ENCODE results near the gene PTCD1. TPM values are rescaled to one million over a fixed set of nuclear protein-coding genes. Genes with fewer than 3 reads are reported as not detected.

The PTCD1 gene
- total RNA-seq (2014; rRNA removed; shearing (Covaris generic)) (5.2 and 13.7 TPM in 2 replicates), polyA plus RNA-seq (2016; fragmentation: Nextera tagmentation; extraction: Ambion mirVana) (2.6 and 2.8 TPM in 2 replicates)

- Histone ChIP-seq H3K9me2 (ENCODE audit: insufficient read depth) (no peaks in the 10 kb centered on the region), H3K4me2 (ENCODE audit: unreplicated experiment) (peak within 1 kb of the TSS; percentile 88), H3K36me3 (ENCODE audit: low read depth) (0 out of 2 replicates have a peak, but pooled peaks cover 6% of the 10 kb centered on the region), H3F3A (ENCODE audit: insufficient read depth) (no peaks in the 10 kb centered on the region), H3K9me3 (ENCODE audit: low read depth) (no peaks in the 10 kb centered on the region), H2AFZ (peak within 1 kb of the TSS; percentile 99), H3K4me1 (ENCODE audit: insufficient read depth) (peaks cover 6% of the 10 kb centered on the region; the same call in 1 of the 2 replicates), H3K4me3 (peak within 1 kb of the TSS; percentile 100), H3K27me3 (replicated peaks; ENCODE audit: insufficient read depth) (no peaks in the 10 kb centered on the region), H3K79me2 (ENCODE audit: insufficient read depth) (peaks cover 67% of the 10 kb centered on the region), H3K27ac (peak within 1 kb of the TSS; percentile 65), H4K20me1 (ENCODE audit: insufficient read depth) (no peaks in the 10 kb centered on the region), H3K9ac (peak within 1 kb of the TSS; percentile 92)
- peak; percentile 99 for DNase-seq
- in situ Hi-C loops (cut with MboI): no loop called here
- 1 to 2% methylated on average over 54 to 76 of the region's 89 CpGs for WGBS, 2 experiments (ENCODE audit: low coverage in 1 of 2, low lambda C conversion rate in 2 of 2, missing lambda C conversion rate in 2 of 2)
- TF ChIP-seq EZH2phosphoT487 (IDR thresholded peaks at IDR 0.05; ENCODE audit: insufficient read depth, low read depth) (no peak), EZH2 (IDR thresholded peaks at IDR 0.05; ENCODE audit: insufficient read depth, poor library complexity, severe bottlenecking) (no peak)
Measured at GRCh38 chr7:99438573-99439480, at the start of gene PTCD1, which contains the start of gene CPSF4. Gene PTCD1 (minus strand): TSS chr7:99438798. CDS start chr7:99435242, 3,556 bp downstream. Gene CPSF4 (plus strand): TSS chr7:99438943. CDS start chr7:99439083, 140 bp downstream.

GRCh38 chr7:99485094-99485493 lies 46.5 kb upstream of the PTCD1 start:
- H3K36me3 ChIP-seq (ENCODE audit: low read depth): 0 out of 2 replicates have a peak, but pooled peaks cover 9% of the 10 kb centered on the region
- H3K79me2 ChIP-seq (ENCODE audit: insufficient read depth): peaks cover 23% of the 10 kb centered on the region
- TF ChIP-seq EZH2 (IDR thresholded peaks at IDR 0.05; ENCODE audit: insufficient read depth, poor library complexity, severe bottlenecking) (no peak), EZH2phosphoT487 (IDR thresholded peaks at IDR 0.05; ENCODE audit: insufficient read depth, low read depth) (no peak)
- no peak overlapping the region for H2AFZ ChIP-seq
- no peaks in the 10 kb centered on the region for H4K20me1 ChIP-seq (ENCODE audit: insufficient read depth)
- no peak overlapping the region for H3K4me2 ChIP-seq (ENCODE audit: unreplicated experiment)
- no peaks in the 10 kb centered on the region for H3K9me3 ChIP-seq (ENCODE audit: low read depth)
- no peaks in the 10 kb centered on the region for H3K4me1 ChIP-seq (ENCODE audit: insufficient read depth)
- 89 to 94% methylated on average over 5 of the region's 5 CpGs for WGBS, 2 experiments (ENCODE audit: low coverage in 1 of 2, low lambda C conversion rate in 2 of 2, missing lambda C conversion rate in 2 of 2)
- no peak overlapping the region for H3K4me3 ChIP-seq
- H3K27me3 ChIP-seq (replicated peaks; ENCODE audit: insufficient read depth): no peaks in the 10 kb centered on the region
- peaks cover 4% of the 10 kb centered on the region; the same call in 1 of the 2 replicates for H3F3A ChIP-seq (ENCODE audit: insufficient read depth)
- in situ Hi-C loops (cut with MboI): no loop called here
- no peak for DNase-seq
- H3K9ac ChIP-seq: no peak overlapping the region
- no peaks in the 10 kb centered on the region for H3K9me2 ChIP-seq (ENCODE audit: insufficient read depth)
- no peak overlapping the region for H3K27ac ChIP-seq

GRCh38 chr7:99478464-99479440 lies 40.2 kb upstream of the PTCD1 start:
- Histone ChIP-seq H4K20me1 (ENCODE audit: insufficient read depth) (no peaks in the 10 kb centered on the region), H3K27ac (peak overlapping the region; percentile 24; the same call in 1 of the 2 replicates), H3K9me2 (ENCODE audit: insufficient read depth) (no peaks in the 10 kb centered on the region), H3K4me2 (ENCODE audit: unreplicated experiment) (no peak overlapping the region), H3F3A (ENCODE audit: insufficient read depth) (no peaks in the 10 kb centered on the region; the same call in 1 of the 2 replicates), H3K9me3 (ENCODE audit: low read depth) (no peaks in the 10 kb centered on the region), H3K4me3 (no peak overlapping the region), H2AFZ (no peak overlapping the region), H3K4me1 (ENCODE audit: insufficient read depth) (peaks cover 7% of the 10 kb centered on the region), H3K27me3 (replicated peaks; ENCODE audit: insufficient read depth) (no peaks in the 10 kb centered on the region), H3K9ac (peak overlapping the region; percentile 26; the same call in 1 of the 2 replicates), H3K79me2 (ENCODE audit: insufficient read depth) (peaks cover 83% of the 10 kb centered on the region), H3K36me3 (ENCODE audit: low read depth) (0 out of 2 replicates have a peak, but pooled peaks cover 3% of the 10 kb centered on the region)
- DNase-seq: peak; percentile 45
- in situ Hi-C loops (cut with MboI): no loop called here
- 61 to 63% methylated on average over 15 of the region's 15 CpGs for WGBS, 2 experiments (ENCODE audit: low coverage in 1 of 2, low lambda C conversion rate in 2 of 2, missing lambda C conversion rate in 2 of 2)
- TF ChIP-seq EZH2 (IDR thresholded peaks at IDR 0.05; ENCODE audit: insufficient read depth, poor library complexity, severe bottlenecking) (no peak), EZH2phosphoT487 (IDR thresholded peaks at IDR 0.05; ENCODE audit: insufficient read depth, low read depth) (no peak)

All from GM23248 (cell line).